Measurements from ENCODE around the gene CERKL.

CERKL gene

GRCh38 chr2:181673173-181673572 is 16.3 kb upstream of the CERKL start:
- no peak overlapping the region for H3K27ac ChIP-seq
- no peaks in the 10 kb centered on the region for H3K36me3 ChIP-seq (replicated peaks)
- in situ Hi-C loops (cut with HindIII; ENCODE audit: low pct_ligation_motif_present, low sequenced_read_pairs), result no loop called here
- H3K4me3 ChIP-seq (ENCODE audit: low read depth, low read length), result no peak overlapping the region
- TF ChIP-seq CTCF (IDR thresholded peaks at IDR 0.05; ENCODE audit: low read depth, low read length, missing control alignments), result no peak
- H3K27me3 ChIP-seq (replicated peaks), result peaks cover 31% of the 10 kb centered on the region
- DNase-seq, result no peak

GRCh38 chr2:181672255-181673008 is 15.5 kb upstream of the CERKL start:
- DNase-seq, result no peak
- Histone ChIP-seq H3K27me3 (replicated peaks) (peaks cover 27% of the 10 kb centered on the region), H3K27ac (no peak overlapping the region), H3K36me3 (replicated peaks) (no peaks in the 10 kb centered on the region), H3K4me3 (ENCODE audit: low read depth, low read length) (no peak overlapping the region)
- no peak for TF ChIP-seq CTCF (IDR thresholded peaks at IDR 0.05; ENCODE audit: low read depth, low read length, missing control alignments)
- in situ Hi-C loops (cut with HindIII; ENCODE audit: low pct_ligation_motif_present, low sequenced_read_pairs), result no loop called here

GRCh38 chr2:181670632-181671031 is 13.7 kb upstream of the CERKL start:
- Histone ChIP-seq H3K27ac (no peak overlapping the region), H3K27me3 (replicated peaks) (peaks cover 29% of the 10 kb centered on the region), H3K36me3 (replicated peaks) (no peaks in the 10 kb centered on the region), H3K4me3 (ENCODE audit: low read depth, low read length) (no peak overlapping the region)
- no peak for TF ChIP-seq CTCF (IDR thresholded peaks at IDR 0.05; ENCODE audit: low read depth, low read length, missing control alignments)
- in situ Hi-C loops (cut with HindIII; ENCODE audit: low pct_ligation_motif_present, low sequenced_read_pairs), result no loop called here
- DNase-seq, result no peak

GRCh38 chr2:181667234-181667633 is 10.3 kb upstream of the CERKL start:
- in situ Hi-C loops (cut with HindIII; ENCODE audit: low pct_ligation_motif_present, low sequenced_read_pairs), result no loop called here
- no peak for TF ChIP-seq CTCF (IDR thresholded peaks at IDR 0.05; ENCODE audit: low read depth, low read length, missing control alignments)
- H3K27me3 ChIP-seq (replicated peaks), result peaks cover 16% of the 10 kb centered on the region
- DNase-seq, result no peak
- H3K4me3 ChIP-seq (ENCODE audit: low read depth, low read length), result no peak overlapping the region
- H3K36me3 ChIP-seq (replicated peaks), result no peaks in the 10 kb centered on the region
- H3K27ac ChIP-seq, result no peak overlapping the region

GRCh38 chr2:181662287-181662686 is 5.4 kb upstream of the CERKL start:
- no peak for TF ChIP-seq CTCF (IDR thresholded peaks at IDR 0.05; ENCODE audit: low read depth, low read length, missing control alignments)
- H3K4me3 ChIP-seq (ENCODE audit: low read depth, low read length), result no peak overlapping the region
- in situ Hi-C loops (cut with HindIII; ENCODE audit: low pct_ligation_motif_present, low sequenced_read_pairs), result no loop called here
- H3K36me3 ChIP-seq (replicated peaks), result no peaks in the 10 kb centered on the region
- H3K27me3 ChIP-seq (replicated peaks), result peaks cover 13% of the 10 kb centered on the region
- DNase-seq, result no peak
- no peak overlapping the region for H3K27ac ChIP-seq

GRCh38 chr2:181660181-181660580 is 3.3 kb upstream of the CERKL start:
- in situ Hi-C loops (cut with HindIII; ENCODE audit: low pct_ligation_motif_present, low sequenced_read_pairs), result no loop called here
- H3K27ac ChIP-seq, result no peak overlapping the region
- DNase-seq, result no peak
- peaks cover 12% of the 10 kb centered on the region for H3K27me3 ChIP-seq (replicated peaks)
- no peaks in the 10 kb centered on the region for H3K36me3 ChIP-seq (replicated peaks)
- H3K4me3 ChIP-seq (ENCODE audit: low read depth, low read length), result no peak overlapping the region
- TF ChIP-seq CTCF (IDR thresholded peaks at IDR 0.05; ENCODE audit: low read depth, low read length, missing control alignments), result no peak
